A673 (cell line): ENCODE results near the gene PHKB. TPM values are rescaled to one million over a fixed set of nuclear protein-coding genes. Genes with fewer than 3 reads are reported as not detected.
A peak's percentile ranks its signal among the peaks of the same experiment; 100 is the strongest.

ENCODE experiments used
- BruUV-seq: library from RNA; stranded (reverse); fragments of 400-500 nt; replicated peaks from 2 replicates; lab custom pipeline; 2021; lab: Mats Ljungman, UMichigan
- CTCF ChIA-PET: fragments of 300-600 bp; sonication (Branson Sonifier 250); formaldehyde crosslinking; loops from one replicate; lab custom pipeline; 2022; ENCODE audit warnings: antibody characterized with exemption; lab: Charles Lee
- POLR2A ChIA-PET: fragments of 300-600 bp; sonication (Branson Sonifier 250); formaldehyde crosslinking; loops from one replicate; lab custom pipeline; 2022; ENCODE audit warnings: antibody characterized with exemption; ENCODE audit not compliant: low non-redundant PET; lab: Charles Lee
- DNase-seq: peaks from one replicate; pipeline ENCODE4 v3.0.0-alpha.2; 2015; ENCODE audit warnings: low spot score
- H3K27ac ChIP-seq: fragments of 200-600 bp; sonication (generic); 2 replicates; pipeline ENCODE4 v1.5.1; 2016; ENCODE audit warnings: mixed run types, low read depth, mild to moderate bottlenecking, mixed read lengths, antibody characterized with exemption, low read length; ENCODE audit not compliant: poor library complexity, severe bottlenecking
- H3K27me3 ChIP-seq: fragments of 200-600 bp; sonication (generic); replicated peaks from 2 replicates; pipeline ENCODE4 v1.6.1; 2017; ENCODE audit warnings: mixed run types, low read depth, mild to moderate bottlenecking, mixed read lengths, antibody characterized with exemption, low read length; ENCODE audit not compliant: insufficient read depth, poor library complexity
- H3K36me3 ChIP-seq: fragments of 200-600 bp; sonication (generic); 2 replicates; pipeline ENCODE4 v1.6.1; 2016; ENCODE audit warnings: mixed run types, mild to moderate bottlenecking, mixed read lengths, antibody characterized with exemption, low read length; ENCODE audit not compliant: insufficient read depth, poor library complexity, severe bottlenecking
- H3K4me1 ChIP-seq: fragments of 200-600 bp; sonication (generic); 2 replicates; pipeline ENCODE4 v1.6.1; 2017; ENCODE audit warnings: mixed run types, mild to moderate bottlenecking, mixed read lengths, antibody characterized with exemption, low read length; ENCODE audit not compliant: insufficient read depth, poor library complexity, severe bottlenecking
- H3K4me3 ChIP-seq: fragments of 200-600 bp; sonication (generic); 2 replicates; pipeline ENCODE4 v1.5.1; 2016; ENCODE audit warnings: low read depth, mixed run types, mild to moderate bottlenecking, mixed read lengths, low read length; ENCODE audit not compliant: poor library complexity, severe bottlenecking
- H3K9me3 ChIP-seq: fragments of 200-600 bp; sonication (generic); 2 replicates; pipeline ENCODE4 v1.6.1; 2016; ENCODE audit warnings: mixed run types, low read depth, mild to moderate bottlenecking, mixed read lengths, antibody characterized with exemption, low read length; ENCODE audit not compliant: poor library complexity, severe bottlenecking
- CTCF ChIP-seq: fragments of 300-800, 200-600 bp; sonication (generic); conservative IDR thresholded peaks from 2 replicates; pipeline ENCODE4 v1.5.1; 2017; ENCODE audit warnings: low read depth, mild to moderate bottlenecking, antibody characterized with exemption, low read length, moderate library complexity, mixed read lengths
- EZH2 ChIP-seq: fragments of 200-600 bp; sonication (generic); IDR thresholded peaks from 2 replicates; pipeline ENCODE4 v1.6.1; 2017; ENCODE audit warnings: borderline replicate concordance, low read depth, mild to moderate bottlenecking, mixed read lengths, antibody characterized with exemption, low read length; ENCODE audit not compliant: poor library complexity, severe bottlenecking
- intact Hi-C: fragments of 100-400 bp; cut with micrococcal nuclease; formaldehyde crosslinking; loops from one replicate; pipeline ENCODE4 v1.10.0; 2022; ENCODE audit not compliant: unreplicated experiment
- total RNA-seq: library from RNA; stranded (reverse); gene quantifications from 2 replicates; pipeline ENCODE4 v1.2.3, GENCODE V29; 2021

PHKB gene
- total RNA-seq, 1 experiment from 2014 or later = 50.6 TPM

GRCh38 chr16:47507701-47508100, 46.6 kb downstream of the PHKB start:
- H3K4me1 ChIP-seq = no peaks in the 10 kb centered on the region
- intact Hi-C loops = no loop called here
- ChIA-PET POLR2A (no interaction called here), CTCF (no interaction called here)
- peaks cover 8% of the 10 kb centered on the region for H3K36me3 ChIP-seq
- H3K9me3 ChIP-seq = no peaks in the 10 kb centered on the region
- BruUV-seq = no TSS peak
- no peaks in the 10 kb centered on the region for H3K27me3 ChIP-seq
- TF ChIP-seq CTCF = no peak
- TF ChIP-seq EZH2 = no peak
- no peak overlapping the region for H3K4me3 ChIP-seq
- no peak for DNase-seq
- H3K27ac ChIP-seq = no peak overlapping the region

GRCh38 chr16:47511882-47512281, 50.8 kb downstream of the PHKB start:
- H3K36me3 ChIP-seq = peaks cover 23% of the 10 kb centered on the region
- ChIA-PET POLR2A (no interaction called here), CTCF (no interaction called here)
- TF ChIP-seq EZH2 (no peak), CTCF (no peak)
- intact Hi-C loops = no loop called here
- H3K27ac ChIP-seq = no peak overlapping the region
- no peaks in the 10 kb centered on the region for H3K27me3 ChIP-seq
- H3K4me3 ChIP-seq = no peak overlapping the region
- DNase-seq = peak; percentile 27
- no peaks in the 10 kb centered on the region for H3K4me1 ChIP-seq
- no TSS peak for BruUV-seq
- no peaks in the 10 kb centered on the region for H3K9me3 ChIP-seq

- ChIA-PET CTCF (no interaction called here), POLR2A (no interaction called here)
- H3K9me3 ChIP-seq = no peaks in the 10 kb centered on the region
- no peaks in the 10 kb centered on the region for H3K27me3 ChIP-seq
- peaks cover 7% of the 10 kb centered on the region for H3K36me3 ChIP-seq
- H3K4me1 ChIP-seq = no peaks in the 10 kb centered on the region
- DNase-seq = no peak
- TF ChIP-seq CTCF (no peak), EZH2 (no peak)
- BruUV-seq = no TSS peak
- H3K27ac ChIP-seq = no peak overlapping the region
- intact Hi-C loops = no loop called here
- H3K4me3 ChIP-seq = no peak overlapping the region
These were observed 57.9 kb downstream of the PHKB start for GRCh38 chr16:47519037-47519436.
